Left ventricle myocardium superior (tissue), 1 donor: ENCODE measurements around the gene SRSF2. TPM values are rescaled to one million over a fixed set of nuclear protein-coding genes. Genes with fewer than 3 reads are reported as not detected.
"Not testable (repeated sequence)": the region's sequence is repeated elsewhere in the genome, so short reads cannot be mapped to it uniquely, and the experiment has no call there.

Experiments used
- ATAC-seq: fragments of 200-7000 bp; cut with Tn5 transposase; one replicate; pipeline ENCODE4 v1.9.1; 2020; ENCODE audit warnings: mild to moderate bottlenecking, moderate library complexity
- DNase-seq: peaks from one replicate; pipeline ENCODE4 v3.0.0-alpha.2; 2020
- intact Hi-C: fragments of 100-400 bp; cut with micrococcal nuclease; formaldehyde crosslinking; loops from one replicate; pipeline ENCODE4 v1.11.0; 2022
- long read RNA-seq: library from polyadenylated mRNA; unstranded; transcript quantifications from one replicate; pipeline ENCODE4 v2.0.0, GENCODE V29; 2021
- total RNA-seq: library from RNA; stranded (reverse); fragmentation: NEBNext Ultra II Directional; extraction: Animal tissue kit (Norgen Biotek cat#: 25700); gene quantifications from one replicate; pipeline ENCODE4 v1.2.1, GENCODE V29; 2021
- donor health status: DM: no; HTN: yes; CAD: no; lungs with severe emphysema.

The SRSF2 gene, protein sequence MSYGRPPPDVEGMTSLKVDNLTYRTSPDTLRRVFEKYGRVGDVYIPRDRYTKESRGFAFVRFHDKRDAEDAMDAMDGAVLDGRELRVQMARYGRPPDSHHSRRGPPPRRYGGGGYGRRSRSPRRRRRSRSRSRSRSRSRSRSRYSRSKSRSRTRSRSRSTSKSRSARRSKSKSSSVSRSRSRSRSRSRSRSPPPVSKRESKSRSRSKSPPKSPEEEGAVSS
- 78.0 TPM for total RNA-seq
- long read RNA-seq, transcript SRSF2-203 (2 exons, 2,885 nt), result minor isoform, 8 of 75 reads
- long read RNA-seq, transcript SRSF2-202 (3 exons, 1,927 nt), result major isoform, 51 of 75 reads
- long read RNA-seq, partial matches to known transcripts, result 5 of 75 reads
- long read RNA-seq, other reads (novel, unspliced or antisense), result 8 of 75 reads

DNA sequence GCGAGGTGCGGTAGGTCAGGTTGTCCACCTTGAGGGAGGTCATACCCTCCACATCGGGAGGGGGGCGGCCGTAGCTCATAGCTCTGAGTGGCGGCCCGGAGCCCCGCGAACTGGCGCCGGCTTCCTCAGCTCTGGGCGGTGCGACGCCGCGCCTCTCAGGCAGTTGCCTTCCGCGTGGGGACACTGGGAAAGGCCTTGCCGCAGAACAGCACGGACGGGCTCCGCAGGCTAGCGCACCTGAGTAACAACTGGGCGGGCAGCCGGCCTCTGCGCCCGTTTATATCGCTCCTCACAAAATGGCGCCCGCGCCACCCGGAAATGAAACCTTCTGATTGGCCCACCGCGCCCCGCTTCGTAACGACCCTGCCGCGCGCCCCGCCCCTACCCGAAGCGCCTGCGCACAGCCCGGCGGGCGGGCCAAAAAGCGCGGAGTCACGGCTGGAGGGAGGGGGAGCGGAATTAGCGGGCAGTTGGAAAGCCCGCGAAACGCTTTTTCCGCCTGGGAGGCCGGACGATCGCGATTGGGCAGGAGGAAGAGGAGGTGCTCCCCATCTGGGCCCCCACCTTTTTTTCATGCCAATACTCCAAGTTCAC, at the start of gene SRSF2:
TSS of gene SRSF2 (minus strand) at position 250 of the 594 bp plus-strand sequence. CDS start at position 79, 171 bp downstream.
- intact Hi-C loops, result no loop called here
- peak; percentile 88 for ATAC-seq
- peak; percentile 99 for DNase-seq

DNA sequence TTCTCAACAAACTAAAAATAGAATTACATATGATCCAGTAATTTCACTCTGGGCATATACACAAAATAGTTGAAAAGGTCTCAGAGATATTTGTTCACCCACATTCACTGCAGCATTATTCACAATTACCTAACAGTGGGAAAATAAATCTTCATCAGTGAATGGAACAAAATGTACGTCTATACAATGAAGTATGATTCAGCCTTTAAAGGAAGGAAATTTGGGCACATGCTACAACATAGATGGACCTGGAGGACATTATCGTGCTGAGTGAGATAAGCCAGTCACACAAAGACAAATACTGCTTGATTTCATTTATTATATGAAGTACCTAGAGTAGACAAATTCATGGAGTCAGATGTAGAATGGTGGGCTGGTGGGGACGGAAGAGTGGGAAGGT, 47.8 kb upstream of the SRSF2 start:
- intact Hi-C loops, result no loop called here
- no peak for DNase-seq
- no peak for ATAC-seq

DNA sequence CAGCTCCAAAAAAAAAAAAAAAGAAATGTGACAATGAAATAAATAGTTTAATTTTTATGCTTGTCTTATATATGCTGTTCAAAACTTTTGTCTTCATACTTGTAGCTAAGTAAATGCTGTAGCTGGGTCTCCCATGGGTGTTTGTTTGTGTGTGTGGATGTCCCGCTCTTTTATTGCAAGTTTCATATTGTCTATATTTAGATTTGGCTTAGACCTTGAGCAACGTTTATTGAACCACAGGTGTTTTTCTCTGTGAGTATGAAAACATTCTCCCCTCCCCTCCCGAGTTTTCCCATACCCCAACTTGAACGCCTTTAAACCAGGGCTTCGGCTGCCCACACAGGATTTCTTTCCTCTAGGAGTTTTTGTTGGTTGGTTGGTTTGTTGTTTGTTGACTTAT, 46.0 kb upstream of the SRSF2 start:
- DNase-seq, result no peak
- intact Hi-C loops, result no loop called here
- no peak for ATAC-seq

DNA sequence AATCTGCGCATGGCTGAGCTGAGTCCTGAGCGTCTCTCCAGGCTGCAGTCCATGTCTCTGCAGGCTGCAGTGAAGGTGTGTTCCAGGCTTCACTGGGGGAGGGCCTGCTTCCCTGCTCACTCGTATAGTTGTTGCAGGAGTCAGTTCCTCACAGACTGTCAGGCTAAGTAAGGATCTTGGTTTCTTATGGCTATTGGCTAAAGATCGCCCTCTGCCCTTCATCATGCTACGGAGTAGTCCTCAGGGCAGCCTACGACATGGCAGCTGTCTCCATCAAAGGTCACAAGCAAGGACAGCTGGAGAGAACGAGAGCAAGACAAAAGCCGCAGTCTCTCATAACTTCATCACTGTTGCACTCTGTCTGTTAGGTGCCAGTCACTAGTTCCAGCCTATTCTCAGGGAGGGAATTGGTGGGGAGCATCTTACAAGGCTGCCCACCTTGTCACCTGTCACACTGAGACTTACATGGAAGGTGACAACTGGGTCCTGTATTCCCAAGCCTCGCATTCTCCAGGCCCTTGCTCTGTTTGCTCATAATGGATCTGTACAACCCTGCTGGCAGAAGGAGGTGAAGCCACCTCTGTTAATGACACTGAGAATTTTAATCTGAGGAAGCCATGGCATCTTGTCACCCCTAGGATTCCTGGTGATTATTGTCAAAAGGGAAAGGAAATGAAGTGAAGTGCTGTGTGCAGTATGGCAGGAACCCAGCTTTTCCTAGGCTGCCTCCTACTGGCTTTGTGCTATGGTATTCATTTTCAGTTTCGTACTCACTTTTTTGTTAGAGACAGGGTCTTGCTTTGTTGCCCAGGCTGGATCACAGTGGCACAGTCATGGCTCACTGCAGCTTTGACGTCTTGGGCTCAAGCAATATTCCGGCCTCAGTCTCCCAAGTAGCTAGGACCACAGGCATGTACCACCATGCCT, 44.2 kb upstream of the SRSF2 start:
- DNase-seq (no peak), ATAC-seq (peak; percentile 25)
- intact Hi-C loops, result no loop called here

DNA sequence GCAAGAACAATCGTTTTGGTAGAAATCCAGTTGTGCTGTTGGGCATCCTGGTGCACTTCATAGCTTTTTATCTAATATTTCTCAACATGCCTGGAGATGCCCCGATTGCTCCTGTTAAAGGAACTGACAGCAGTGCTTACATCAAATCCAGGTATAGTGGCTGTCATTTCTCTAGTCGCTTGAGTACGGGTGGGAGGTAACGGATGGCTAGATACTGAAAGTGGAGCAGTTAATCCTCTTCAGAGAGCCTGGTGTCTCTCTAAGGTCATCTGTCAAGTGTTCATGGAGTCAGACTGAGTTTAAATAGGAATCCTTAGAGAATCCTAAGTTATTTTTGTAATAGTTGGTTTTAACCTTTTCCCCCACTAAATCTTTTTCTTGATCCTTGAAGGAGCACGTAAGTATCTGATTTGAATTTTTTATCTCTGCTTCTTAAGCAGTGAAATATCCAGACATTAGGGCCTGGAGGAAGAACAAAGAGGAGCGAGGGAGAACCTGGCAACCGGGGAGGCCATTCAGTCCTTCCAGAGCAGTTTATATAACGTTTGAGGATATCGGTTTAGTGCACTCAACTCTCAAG, 38.0 kb upstream of the SRSF2 start:
- intact Hi-C loops, result no loop called here
- no peak for ATAC-seq
- DNase-seq, result no peak

DNA sequence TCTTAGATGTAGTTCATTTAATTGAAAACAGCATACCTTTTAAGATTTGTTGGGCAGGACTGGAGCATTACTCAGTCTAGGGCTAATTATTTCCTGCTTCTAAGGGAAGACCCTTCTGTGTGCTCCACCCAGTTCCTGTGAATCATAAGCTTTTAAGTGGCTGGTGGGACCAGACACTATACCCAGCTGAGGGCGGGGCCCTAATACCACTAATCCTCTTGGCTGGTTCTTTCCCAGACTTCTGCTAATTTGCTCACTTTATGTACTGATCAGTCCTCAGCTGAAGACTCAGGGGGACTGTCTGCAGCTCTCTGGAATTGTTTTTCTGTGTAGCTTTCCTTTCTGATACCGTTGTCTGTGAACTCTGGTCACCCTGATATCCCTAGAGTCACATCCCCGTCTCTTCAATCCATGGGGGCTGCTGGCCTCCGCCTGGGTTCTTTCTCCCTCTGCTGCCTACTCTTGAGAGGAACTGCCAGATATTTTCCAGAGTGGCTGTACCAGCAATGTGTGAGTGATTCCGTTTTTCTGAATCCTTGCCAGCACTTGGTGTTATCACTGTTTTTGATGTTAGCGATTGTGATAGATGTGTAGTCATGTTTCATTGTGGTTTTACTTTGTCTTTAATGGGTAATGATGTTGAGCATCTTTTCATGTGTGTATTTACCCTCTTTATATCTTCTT, 35.9 kb upstream of the SRSF2 start:
- ATAC-seq, result peak; percentile 54
- intact Hi-C loops, result no loop called here

DNA sequence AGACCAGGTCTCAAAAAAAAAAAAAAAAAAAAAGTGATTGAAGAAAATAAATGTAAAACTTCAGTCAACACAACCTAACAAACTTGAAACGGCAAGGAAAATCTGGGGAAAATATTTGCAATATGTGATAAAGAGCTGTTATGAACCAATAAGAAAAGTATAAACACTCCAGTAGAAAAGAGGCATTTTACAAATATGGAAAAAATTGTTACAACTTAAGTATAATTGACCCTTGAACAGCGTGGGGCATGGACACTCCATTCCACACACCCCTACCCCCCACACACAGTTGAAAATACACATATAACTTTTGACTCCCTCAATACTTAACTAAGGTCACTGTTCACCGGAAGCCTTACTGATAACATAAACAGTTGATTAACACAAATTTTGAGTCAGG, 21.4 kb upstream of the SRSF2 start:
- DNase-seq (no peak), ATAC-seq (no peak)
- intact Hi-C loops, result no loop called here

More for the DNA sequence above, 35.9 kb upstream of the SRSF2 start:
- no peak for DNase-seq

DNA sequence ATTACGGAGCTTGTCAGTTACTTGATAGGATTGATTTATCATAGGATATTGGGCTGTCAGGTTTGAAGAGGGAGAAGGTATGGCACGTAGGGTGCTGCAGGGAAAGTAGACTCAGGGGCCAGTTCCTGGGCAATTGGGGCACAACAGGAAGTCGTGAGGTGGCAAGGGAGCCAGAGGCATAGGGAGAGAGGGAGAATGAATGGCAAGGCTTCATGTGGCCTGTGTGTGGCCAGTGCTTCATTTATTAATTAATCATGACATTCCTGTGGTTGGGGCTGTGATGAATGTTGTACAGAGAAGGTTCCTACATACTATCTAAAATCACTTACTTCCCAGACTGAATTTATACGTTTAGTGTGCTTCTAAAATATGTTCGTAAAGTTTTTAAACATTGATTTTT, 20.1 kb upstream of the SRSF2 start:
- ATAC-seq (no peak), DNase-seq (no peak)
- intact Hi-C loops, result no loop called here

DNA sequence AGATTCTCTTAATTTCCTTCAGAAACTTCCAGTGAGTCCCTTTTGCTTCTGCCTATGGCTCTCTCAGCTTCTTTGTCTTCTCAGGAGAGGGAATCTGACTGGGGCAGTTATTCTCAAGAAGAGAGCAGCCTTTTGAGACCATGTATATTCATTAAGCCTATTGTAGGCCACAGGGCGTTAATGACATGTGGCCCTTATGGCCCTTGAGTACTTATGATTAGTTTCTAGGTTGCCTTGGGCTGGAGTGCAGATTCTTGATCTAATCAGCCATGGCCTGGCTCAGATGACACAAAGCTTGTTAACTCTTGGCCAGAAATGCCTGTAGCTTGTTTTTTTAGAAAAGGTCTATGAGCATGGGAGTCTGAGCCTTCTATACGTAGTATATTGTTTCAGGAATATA, 18.2 kb upstream of the SRSF2 start:
- DNase-seq, result no peak
- intact Hi-C loops, result no loop called here
- peak; percentile 55 for ATAC-seq

DNA sequence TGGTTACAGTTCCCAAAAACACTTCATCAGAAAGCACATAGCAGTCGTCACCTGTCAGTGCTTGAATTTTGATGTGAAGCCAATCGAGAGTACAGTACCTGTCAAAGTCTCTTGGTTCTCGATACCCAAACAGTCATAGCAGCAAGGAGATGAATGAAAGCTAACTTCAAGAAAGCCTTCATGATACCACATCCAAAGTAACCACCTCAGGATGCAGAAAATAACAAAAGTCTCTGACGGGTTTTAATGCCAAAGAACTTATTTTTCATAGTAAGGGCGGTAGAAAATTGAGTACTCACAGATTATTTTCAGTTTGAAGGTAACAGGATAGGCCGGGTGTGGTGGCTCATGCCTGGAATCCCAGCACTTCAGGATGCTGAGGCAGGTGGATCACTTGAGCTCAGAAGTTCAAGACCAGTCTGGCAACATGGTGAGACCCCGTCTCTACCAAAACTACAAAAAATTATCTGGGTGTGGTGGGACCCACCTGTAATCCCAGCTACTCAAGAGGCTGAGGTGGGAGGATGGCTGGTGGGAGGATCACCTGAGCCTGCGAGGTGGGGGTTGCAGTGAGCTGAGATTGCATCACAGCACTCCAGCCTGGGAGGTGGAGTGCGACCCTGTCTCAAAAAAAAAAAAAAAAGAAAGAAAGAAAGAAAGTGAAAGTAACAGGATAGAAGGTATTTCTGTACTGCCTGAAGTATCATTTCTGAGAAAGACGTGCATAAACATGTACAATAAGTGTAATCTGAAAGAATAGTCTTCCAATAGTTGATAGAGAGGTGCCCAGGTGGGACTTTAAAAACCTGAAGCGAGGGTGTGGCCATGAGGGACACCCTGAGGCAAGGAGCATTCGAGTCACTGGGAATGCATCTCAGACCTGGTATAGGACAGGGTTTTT, 16.2 kb upstream of the SRSF2 start:
- DNase-seq (no peak), ATAC-seq (peak; percentile 60)
- intact Hi-C loops, result no loop called here

DNA sequence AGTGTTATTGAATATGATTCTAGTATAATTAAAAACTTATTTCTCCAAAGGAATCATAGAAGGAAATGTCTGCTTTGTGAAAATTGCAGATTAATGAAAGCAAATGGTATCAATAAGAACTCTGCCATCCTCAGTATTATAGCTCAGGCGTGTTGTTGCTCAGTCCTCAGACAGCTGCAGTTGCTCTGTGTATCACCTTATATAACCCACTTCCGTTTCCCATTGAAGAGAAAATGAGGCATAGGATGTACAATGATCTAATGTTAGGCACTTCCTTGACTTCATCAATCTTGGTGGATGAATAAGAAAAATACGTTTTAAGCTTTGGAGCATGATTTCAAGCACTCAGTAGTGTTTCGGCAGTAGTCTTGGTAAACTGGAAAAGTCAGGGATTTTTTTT, 14.9 kb upstream of the SRSF2 start:
- DNase-seq (no peak), ATAC-seq (no peak)
- intact Hi-C loops, result no loop called here

DNA sequence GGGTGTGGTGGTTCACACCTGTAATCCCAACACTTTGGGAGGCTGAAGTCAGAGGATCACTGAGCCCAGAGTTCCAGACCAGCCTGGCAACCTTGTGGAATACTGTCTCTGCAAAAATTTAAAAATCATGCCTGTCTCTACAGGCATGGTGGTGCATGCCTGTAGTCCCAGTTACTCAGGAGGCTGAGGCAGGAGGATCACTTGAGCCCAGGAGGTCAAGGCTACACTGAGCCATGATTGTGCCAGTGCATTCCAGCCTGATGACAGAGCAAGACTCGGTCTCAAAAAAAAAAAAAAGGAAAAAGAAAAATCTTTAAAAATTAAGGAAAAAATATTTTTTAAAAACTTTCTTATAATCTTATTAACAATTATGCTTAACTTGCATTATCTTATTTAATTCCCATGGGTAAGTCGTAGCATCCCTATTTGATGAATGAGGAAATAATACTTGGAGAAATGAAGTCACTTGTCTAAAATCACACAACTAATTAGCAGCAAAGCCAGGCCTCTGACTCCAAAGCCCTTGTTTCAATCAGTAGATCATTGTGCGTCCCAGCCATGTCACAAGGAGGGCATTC, 14.4 kb upstream of the SRSF2 start:
- DNase-seq (no peak), ATAC-seq (no peak)
- intact Hi-C loops, result no loop called here

DNA sequence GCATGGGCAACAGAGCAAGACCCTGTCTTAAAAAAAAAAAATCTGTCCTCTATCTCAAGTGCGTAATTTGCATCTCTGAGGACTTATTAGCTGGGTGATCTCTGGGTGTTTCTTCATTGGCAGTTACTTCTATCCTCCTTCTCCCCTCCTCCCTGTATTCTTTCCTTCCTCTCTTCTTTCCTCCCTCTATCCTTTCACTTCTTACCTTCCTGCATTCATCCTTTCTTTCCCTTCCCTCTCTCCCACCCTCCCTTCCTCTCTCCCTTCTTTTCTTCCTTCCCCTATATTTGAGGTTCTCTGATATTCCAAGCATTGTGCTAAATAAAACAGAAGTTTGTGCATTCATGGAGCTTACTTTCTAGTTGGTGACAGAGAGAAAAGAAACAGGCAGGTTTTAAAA, 11.5 kb upstream of the SRSF2 start:
- DNase-seq, result no peak
- ATAC-seq, result no peak
- intact Hi-C loops, result no loop called here

DNA sequence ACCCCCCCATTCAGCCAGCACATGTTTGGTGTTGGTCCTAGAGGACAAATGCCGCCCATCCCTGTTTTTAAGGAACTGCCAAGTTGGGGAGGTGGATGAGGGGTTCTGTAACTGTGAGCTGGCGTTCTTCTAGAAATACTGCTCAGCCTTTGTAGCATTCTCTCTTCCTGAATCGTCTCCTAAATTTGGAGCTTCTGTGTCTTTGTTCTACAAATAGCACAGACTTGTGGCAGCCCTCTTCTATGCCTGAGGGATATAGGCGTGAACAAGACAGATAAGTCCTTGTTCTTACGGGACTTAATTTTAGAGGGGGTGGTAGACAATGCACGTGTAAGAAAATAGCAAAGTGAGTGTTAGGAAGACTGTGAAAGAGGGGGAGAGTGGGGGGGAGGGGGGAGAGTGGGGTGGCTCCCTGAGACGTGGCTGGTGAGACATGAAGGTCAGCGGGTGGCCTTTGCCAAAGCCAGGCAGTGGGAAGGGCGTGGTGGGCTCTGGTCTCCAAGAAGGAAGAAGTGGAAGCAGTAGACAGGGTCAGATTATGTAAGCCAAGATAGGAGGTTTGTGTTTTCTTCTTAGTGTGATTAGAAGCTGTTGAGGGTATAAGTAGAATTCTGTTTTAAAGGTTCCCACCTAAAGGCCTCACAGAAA, 10.7 kb upstream of the SRSF2 start:
- ATAC-seq, result peak; percentile 75
- intact Hi-C loops, result no loop called here
- DNase-seq, result no peak

DNA sequence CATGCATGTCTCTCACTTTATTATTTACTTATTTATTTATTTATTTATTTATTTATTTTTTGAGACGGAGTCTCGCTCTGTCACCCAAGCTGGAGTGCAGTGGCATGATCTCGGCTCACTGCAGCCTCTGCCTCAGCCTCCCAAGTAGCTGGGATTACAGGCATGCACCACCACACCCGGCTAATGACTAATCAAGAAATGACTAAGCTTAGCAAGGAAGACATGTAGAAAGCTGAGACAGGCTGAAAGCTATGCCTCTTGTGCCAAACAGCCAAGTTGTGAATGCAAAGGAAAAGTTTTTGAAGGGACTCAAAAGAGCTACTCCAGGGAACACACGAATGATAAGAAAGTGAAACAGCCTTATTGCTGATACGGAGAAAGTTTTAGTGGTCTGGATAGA, 8.7 kb upstream of the SRSF2 start:
- ATAC-seq, intact Hi-C loops, DNase-seq: not testable (repeated sequence)

DNA sequence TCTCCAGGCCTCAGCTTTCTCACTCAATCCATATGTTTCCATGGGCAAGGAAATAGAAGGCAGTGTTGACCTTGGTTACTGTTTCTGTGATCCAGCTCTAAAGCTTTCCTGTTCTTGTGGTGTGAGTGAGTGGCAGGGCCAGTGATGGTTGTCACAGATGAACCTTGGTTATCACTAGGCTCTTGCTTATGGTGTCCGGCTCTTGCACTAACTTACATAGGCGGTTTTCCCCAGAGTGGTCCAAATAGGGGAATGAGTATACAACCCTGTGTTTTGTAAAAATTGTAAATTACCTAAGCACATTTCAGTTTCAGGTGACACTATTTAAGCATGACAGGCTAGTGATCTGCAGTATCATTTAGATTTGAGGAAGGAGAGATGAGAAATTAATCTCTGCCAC, 7.6 kb upstream of the SRSF2 start:
- intact Hi-C loops, result no loop called here
- ATAC-seq, result peak; percentile 17
- no peak for DNase-seq

DNA sequence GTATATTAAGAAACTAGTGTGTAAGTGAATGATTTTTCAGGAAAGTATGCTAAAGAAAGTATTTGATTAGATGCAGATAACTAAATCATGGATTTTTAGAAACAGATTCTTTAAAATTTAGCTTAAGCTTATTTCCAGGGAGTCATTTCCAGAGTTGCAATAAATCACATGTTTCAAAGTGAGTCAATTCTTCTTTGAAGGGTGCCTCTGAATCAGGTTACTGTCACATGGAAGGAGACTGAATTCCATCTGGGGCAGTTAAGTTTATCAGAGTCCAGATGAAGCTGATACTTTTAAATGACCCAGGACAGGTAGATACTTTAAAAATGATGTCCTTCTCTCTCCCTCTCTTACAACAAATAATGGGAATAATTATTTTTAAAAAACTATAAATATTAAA, 5.8 kb upstream of the SRSF2 start:
- DNase-seq, result no peak
- intact Hi-C loops, result no loop called here

More for the DNA sequence above, 5.8 kb upstream of the SRSF2 start:
- ATAC-seq, result no peak
